HepG2 (cell line): ENCODE results near the gene EMILIN1.

ENCODE experiments used
- EZH2 ChIP-seq: conservative IDR thresholded peaks from 2 replicates; pipeline ENCODE4 v1.6.1; 2012; ENCODE audit warnings: mild to moderate bottlenecking, low read depth, low read length, moderate library complexity
- GATAD1 ChIP-seq: IDR thresholded peaks from 2 replicates; pipeline ENCODE4 v1.6.1; 2016; ENCODE audit warnings: missing genetic modification reagents, missing compliant biosample characterization
- NR2C2 ChIP-seq: sonication (generic); formaldehyde crosslinking; IDR thresholded peaks from 2 replicates; pipeline ENCODE4 v1.4.0; 2020; ENCODE audit warnings: missing genetic modification reagents, mild to moderate bottlenecking, moderate library complexity, borderline replicate concordance
- POLR2AphosphoS5 ChIP-seq: IDR thresholded peaks from 2 replicates; pipeline ENCODE4 v1.6.1; 2012; ENCODE audit warnings: low read depth, low read length
- ZBTB8A ChIP-seq: sonication (generic); formaldehyde crosslinking; IDR thresholded peaks from 2 replicates; pipeline ENCODE4 v1.4.0; 2020; ENCODE audit warnings: mild to moderate bottlenecking, low read depth, missing genetic modification reagents, borderline replicate concordance
- TF ChIP-seq, protein P1 (sequence below): sonication (generic); formaldehyde crosslinking; IDR thresholded peaks from 2 replicates; pipeline ENCODE4 v1.5.0; 2020; ENCODE audit warnings: mild to moderate bottlenecking, missing genetic modification reagents, moderate library complexity
- TF ChIP-seq, protein P2 (sequence below): sonication (generic); formaldehyde crosslinking; IDR thresholded peaks from 2 replicates; pipeline ENCODE4 v1.4.0; 2020; ENCODE audit warnings: missing genetic modification reagents
- TF ChIP-seq, protein P3 (sequence below): IDR thresholded peaks from 2 replicates; pipeline ENCODE4 v1.6.1; 2016; ENCODE audit warnings: control low read depth

DNA sequence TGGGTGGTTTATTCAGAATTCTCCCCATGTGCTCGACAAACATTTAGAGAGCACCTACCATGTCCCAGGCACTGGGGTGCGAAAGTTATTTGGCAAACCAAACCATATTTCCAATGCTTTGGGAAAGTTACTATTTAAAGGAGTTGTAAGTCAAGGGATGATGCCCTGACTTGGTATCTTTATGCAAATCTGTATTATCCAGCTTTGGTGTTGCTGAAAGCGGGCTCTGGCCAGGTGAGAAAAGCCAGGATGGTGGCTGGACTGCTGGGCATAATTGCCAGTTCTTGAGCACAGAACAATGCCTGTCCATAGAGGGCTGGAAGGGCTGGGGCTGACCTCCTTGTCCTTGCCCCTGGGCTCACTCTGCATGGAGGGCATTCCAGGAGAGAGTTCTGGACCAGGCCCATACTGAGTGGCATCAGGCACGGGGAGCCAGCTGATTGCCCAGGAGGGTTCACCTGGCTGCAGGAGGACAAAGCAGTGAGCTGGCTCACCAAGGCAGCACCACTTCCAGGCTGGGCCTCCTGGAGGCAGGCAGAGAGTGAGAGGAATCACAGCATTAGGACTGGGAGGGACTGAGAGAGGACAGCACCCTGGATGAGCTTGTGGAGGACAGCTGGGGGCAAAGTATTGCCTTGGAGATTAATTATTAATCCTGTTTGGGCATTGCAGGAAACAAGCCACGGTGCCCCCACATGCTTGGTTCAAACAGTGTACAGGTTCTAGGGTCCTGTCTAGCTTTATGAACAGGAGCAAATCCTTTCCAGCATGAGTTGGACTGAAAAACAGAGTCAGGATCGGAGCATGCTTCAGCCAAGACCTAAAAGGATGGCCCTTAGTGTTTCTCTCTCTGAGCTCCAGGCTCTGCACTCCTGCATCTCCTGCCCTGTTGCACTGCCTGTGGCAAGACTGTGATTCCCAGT lies 15.3 kb downstream of the EMILIN1 start:
- TF ChIP-seq ZBTB8A (no peak), GATAD1 (CRISPR knock-in tag) (peak; percentile 57), NR2C2 (CRISPR knock-in tag) (peak; percentile 39), POLR2AphosphoS5 (peak; percentile 92), EZH2 (no peak)
- TF ChIP-seq, protein P1, sequence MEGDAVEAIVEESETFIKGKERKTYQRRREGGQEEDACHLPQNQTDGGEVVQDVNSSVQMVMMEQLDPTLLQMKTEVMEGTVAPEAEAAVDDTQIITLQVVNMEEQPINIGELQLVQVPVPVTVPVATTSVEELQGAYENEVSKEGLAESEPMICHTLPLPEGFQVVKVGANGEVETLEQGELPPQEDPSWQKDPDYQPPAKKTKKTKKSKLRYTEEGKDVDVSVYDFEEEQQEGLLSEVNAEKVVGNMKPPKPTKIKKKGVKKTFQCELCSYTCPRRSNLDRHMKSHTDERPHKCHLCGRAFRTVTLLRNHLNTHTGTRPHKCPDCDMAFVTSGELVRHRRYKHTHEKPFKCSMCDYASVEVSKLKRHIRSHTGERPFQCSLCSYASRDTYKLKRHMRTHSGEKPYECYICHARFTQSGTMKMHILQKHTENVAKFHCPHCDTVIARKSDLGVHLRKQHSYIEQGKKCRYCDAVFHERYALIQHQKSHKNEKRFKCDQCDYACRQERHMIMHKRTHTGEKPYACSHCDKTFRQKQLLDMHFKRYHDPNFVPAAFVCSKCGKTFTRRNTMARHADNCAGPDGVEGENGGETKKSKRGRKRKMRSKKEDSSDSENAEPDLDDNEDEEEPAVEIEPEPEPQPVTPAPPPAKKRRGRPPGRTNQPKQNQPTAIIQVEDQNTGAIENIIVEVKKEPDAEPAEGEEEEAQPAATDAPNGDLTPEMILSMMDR = peak; percentile 60
- TF ChIP-seq, protein P2, sequence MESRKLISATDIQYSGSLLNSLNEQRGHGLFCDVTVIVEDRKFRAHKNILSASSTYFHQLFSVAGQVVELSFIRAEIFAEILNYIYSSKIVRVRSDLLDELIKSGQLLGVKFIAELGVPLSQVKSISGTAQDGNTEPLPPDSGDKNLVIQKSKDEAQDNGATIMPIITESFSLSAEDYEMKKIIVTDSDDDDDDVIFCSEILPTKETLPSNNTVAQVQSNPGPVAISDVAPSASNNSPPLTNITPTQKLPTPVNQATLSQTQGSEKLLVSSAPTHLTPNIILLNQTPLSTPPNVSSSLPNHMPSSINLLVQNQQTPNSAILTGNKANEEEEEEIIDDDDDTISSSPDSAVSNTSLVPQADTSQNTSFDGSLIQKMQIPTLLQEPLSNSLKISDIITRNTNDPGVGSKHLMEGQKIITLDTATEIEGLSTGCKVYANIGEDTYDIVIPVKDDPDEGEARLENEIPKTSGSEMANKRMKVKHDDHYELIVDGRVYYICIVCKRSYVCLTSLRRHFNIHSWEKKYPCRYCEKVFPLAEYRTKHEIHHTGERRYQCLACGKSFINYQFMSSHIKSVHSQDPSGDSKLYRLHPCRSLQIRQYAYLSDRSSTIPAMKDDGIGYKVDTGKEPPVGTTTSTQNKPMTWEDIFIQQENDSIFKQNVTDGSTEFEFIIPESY (CRISPR knock-in tag) = no peak
- TF ChIP-seq, protein P3, sequence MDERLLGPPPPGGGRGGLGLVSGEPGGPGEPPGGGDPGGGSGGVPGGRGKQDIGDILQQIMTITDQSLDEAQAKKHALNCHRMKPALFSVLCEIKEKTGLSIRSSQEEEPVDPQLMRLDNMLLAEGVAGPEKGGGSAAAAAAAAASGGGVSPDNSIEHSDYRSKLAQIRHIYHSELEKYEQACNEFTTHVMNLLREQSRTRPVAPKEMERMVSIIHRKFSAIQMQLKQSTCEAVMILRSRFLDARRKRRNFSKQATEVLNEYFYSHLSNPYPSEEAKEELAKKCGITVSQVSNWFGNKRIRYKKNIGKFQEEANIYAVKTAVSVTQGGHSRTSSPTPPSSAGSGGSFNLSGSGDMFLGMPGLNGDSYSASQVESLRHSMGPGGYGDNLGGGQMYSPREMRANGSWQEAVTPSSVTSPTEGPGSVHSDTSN = no peak
